Amniotic epithelial cell (primary cell): ENCODE data around the gene IL4I1.

Experiments used
- DNase-seq: peaks from one replicate; pipeline ENCODE4 v3.0.0-alpha.2; 2010; ENCODE audit warnings: low read depth

Gene IL4I1

GRCh38 chr19:49879243-49879963, 17.3 kb downstream of the IL4I1 start:
- DNase-seq = peak; percentile 21

GRCh38 chr19:49878744-49879070, 18.0 kb downstream of the IL4I1 start:
- DNase-seq = no peak

DNA sequence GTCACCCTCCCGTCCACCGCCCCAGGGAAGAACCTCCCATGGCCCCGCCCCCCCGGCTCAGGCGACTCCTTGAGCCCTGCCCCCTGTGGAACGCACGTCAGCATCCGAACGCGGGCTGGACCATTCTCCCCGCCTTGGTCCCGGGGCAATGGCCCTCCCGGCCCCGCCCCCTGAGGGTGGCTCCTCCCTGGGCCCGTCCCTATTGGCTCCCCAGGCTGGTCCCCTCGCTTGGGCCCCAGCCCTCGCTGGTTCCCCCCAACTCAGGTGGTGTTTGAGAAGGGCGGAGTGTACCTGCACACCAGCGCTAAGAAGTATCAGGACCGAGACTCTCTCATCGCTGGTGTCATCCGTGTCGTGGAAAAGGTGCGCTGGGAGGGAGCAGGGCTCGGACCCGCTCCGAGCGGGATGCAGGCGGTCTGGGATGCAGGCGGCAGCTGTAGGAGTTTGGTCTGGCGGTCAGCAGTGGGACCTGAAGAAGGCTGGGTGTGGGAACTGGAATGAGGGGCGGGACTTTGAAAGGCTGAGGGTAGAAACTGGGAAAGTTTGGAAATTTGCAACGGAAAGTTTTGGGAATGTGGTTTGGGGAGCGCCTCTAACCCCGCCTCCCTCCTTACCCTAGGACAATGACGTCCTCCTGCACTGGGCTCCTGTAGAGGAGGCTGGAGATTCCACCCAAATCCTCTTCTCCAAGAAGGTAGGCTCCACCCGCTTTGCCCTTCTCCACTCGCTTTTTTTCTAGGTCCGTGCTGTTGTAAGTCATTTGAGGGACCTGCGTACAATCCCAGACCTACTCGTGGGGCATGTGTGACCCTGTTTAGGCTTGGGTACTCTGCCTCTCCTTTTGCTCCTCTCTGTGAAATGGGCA, 18.6 kb downstream of the IL4I1 start:
- DNase-seq = peak; percentile 94

DNA sequence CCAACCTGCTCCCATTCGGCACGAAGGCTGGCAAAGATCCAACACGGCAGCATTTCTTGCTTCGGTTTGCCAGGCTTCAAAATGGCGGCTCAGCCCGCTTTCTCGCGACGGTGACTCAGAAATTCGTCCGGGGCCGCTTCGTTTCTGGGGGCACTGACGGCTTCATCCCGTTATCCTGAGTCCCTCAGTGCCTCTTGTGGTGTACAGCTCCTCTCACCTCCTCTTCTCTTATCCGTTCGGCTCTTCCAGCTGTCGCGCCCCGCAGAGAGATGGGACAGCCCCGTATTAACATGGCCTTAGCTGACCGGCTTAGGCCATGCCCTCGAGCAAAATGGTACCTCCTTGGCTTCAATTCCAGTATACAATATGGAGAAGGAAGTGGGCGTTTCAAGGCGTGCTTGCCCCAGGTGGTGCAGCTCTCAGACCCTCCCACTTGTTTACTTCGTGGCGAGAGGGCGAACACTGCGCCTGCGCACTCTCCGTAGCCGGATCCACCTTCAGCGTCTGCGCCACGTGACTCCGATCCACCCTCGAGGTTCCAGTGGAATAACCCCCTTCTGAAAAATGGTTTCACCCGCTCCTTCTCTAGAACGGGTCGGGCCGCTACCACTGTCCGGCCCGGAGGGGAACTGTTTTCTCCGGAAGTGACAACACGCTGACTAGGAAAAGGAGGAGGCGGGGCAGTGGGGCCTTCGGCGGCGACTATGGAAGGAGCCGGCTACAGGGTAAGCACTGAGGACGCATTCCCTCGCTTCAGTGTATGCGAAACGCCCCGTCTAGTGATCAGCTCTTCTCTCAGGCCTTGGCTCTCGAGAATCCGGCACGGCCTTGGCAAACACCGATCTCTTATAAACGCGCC, 19.4 kb downstream of the IL4I1 start, which contains the start of the genes AKT1S1 and TBC1D17:
Gene AKT1S1, minus strand, starts transcription at position 336 of the 859 bp plus-strand sequence. CDS start 4,060 bp downstream, outside the sequence.
Gene TBC1D17, plus strand, starts transcription at position 683 of the 859 bp plus-strand sequence. Its CDS starts 22 bp downstream, at position 705.
- peak; percentile 100 for DNase-seq

DNA sequence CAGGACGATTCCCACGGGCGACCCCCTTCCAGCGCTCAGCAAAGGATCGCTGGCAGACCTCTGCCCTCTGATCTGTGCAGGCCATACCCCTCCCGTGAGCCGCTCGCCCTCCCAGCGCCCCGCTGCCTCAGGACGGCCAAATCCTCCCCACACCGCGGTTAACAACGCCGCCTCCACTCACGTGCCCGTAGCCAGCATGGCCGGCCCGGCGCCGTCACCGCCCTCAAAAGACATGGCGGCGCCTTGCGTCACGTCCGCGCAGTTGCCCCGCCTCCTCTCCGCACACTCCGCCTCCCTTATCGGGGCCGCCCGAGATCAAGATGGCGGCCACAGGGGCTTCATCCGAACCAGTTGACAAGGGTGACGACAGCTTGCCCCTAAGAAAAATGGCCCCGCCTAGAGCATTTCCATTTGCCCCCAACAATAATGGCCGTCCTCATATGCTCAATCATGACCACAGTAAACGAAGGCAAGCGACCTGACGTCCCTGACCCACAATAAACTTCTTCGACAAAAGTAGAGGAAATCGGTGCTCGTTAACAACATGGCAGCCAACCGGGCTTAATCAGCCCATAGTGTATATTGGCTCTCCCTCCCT, 20.2 kb downstream of the IL4I1 start:
- DNase-seq = peak; percentile 99

GRCh38 chr19:49875857-49876421, 20.7 kb downstream of the IL4I1 start:
- no peak for DNase-seq

DNA sequence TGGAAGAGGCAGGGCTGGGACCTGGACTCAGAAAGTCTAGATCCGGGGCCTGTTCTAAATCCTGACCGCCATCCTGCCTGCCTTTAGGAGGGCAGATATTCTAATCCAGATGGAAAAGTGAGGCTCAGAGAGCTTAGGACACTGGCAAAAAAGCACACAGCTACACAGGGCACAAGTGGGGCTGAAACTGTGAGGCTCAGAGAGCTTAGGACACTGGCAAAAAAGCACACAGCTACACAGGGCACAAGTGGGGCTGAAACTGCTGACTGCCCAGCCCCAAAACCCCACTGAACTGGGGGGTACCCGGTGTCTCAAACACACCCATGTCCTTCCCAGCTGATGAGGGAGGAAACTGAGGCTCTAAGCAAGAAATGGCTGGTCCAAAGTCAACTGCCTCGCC, 21.5 kb downstream of the IL4I1 start:
- no peak for DNase-seq

DNA sequence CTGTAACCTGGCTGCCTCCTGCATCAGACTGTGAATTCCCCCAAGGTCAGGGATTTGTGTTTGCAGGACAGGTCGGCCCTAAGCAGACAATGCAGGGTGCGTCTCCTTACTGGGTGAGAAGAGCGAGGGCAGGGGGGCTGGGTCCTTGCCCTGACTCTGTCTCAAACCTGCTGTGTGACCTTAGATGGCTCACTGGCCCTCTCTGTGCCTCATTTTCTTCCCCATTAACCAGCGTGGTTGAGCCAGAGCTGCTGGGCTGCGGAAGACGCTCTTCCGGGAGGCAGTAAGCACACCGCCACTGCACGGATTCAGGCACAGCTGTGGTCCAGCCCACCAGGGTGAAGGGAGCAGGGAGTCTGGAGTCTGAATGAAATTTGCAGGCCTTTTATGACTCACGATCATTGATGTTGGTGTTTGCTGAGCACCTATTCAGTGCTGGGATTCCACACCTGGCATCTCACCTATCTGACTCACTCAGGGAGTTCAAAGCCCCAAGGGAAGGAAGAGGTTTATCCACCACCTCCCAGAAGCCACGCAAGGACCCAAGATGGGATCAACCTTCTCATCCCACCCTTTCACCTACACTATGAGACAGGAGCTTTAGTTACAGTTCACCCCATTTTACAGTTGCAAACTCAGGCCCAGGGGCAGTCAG, 22.1 kb downstream of the IL4I1 start:
- no peak for DNase-seq

DNA sequence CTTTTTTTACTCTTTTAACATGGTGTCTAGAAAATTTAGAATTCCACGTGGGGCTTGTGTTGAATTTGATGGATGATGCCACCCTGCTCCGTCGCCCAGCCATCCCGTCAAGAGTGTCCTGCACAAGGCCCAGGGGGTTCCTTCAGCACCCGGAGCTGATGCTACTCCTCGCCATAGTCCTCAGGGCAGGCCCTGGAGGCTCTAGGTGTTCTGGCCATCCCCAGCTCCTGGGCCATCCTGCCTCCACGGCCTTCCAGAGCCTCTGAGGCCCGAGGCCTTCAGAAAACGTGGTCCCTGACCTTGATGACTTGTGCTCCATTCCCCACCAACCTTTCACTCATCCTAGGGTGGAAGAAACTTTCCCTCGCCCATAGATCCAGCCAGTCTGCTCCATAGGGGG, 22.9 kb downstream of the IL4I1 start:
- no peak for DNase-seq

- no peak for DNase-seq
Measured at GRCh38 chr19:49873129-49873521, 23.6 kb downstream of the IL4I1 start.

DNA sequence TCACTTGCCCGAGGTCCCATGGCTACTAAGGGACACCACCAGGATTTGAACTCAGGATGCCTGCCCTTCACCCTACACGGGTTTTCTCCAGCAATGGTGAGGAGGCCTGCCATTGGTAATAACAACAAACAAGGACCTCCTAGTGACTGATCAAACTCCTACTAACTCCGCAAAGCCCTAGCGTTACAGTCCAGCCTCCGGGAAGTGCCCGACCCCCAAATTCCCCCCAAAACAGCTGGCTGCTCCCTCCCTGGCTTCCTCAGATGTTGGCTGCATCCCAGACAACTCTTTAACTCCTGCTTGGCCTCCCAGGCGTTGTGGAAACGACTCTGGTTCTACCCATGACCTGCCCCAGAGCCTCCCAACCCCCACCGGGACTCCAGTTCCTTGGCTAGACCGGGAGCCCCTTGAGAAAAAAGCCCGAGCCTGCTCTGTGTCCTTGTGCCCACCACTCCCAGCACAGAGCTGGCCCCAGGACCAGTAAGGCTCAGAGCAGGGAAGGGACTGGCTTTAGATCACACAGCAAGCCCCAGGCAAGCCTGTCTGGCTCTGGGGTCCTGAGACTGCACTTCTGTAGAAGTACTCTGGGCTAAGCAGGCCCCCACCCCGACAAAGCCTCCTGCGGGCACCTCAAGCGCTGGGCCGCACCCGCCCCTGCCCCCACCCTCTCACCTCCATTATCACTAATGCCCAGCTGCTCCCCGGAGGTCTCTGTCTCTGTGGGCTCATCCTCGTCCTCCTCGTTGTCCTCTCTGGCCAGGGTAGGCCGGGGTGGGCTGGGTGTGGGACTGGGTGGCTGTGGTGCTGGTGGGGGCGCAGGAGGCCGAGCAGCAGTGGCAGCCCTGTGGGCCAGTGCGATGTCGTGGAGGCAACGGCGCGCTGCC, 24.2 kb downstream of the IL4I1 start:
- no peak for DNase-seq

DNA sequence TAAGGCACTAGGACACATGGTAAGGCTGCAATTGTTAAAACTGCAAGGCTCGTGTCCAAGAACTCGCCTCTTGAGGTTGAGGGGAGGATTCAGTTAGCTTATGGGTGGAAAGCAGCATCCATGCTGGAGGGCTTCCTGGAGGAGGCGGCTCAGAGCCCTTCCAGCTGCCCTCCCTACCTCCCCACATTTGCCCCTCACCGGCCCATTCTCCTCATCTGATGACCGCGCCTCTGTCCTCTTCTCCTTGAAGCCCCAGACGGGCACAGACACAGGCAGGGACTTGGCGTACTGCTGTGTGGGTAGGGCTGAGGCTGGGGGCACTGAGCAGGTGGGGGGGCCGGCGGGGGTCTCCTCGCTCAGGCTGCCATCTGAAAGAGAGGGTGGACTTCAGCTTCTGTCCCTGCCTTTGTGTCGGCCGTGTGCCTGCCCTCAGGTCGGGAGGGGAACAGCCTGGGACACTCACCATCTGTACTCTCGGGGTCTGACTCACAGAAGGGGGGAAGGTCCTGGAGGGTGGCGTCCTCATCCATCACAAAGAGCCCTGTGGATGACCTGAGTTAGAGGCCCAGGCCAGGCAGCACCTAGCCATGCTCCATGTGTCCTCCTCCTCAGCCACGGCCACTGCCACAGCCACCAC, 25.2 kb downstream of the IL4I1 start:
- no peak for DNase-seq

- no peak for DNase-seq
Measured at GRCh38 chr19:49870309-49870901, 26.3 kb downstream of the IL4I1 start.

GRCh38 chr19:49869484-49870308, 27.0 kb downstream of the IL4I1 start:
- DNase-seq = peak; percentile 100

DNA sequence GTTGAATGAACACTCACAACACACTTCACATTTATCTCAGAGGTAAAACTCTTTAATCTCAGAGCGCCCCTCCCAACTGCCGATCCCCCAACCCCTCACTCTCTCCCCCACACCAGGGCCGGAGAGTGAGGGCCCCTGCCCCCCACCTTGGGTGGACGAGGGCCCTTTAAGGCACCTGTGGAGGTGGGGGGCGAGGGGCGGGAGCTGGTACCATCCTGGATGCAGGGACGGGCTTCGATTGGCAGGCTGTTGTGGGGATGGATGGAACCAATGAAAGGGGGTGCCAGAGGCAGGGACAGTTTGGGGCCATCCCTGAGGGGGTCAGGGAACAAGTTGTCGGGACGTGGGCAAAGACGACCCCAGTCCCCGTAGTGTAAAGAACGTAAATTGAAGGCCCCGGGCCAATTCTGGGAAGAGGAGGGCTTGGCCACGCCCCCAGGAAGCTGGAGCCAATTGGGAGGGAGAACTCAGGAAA, 27.6 kb downstream of the IL4I1 start:
- no peak for DNase-seq

DNA sequence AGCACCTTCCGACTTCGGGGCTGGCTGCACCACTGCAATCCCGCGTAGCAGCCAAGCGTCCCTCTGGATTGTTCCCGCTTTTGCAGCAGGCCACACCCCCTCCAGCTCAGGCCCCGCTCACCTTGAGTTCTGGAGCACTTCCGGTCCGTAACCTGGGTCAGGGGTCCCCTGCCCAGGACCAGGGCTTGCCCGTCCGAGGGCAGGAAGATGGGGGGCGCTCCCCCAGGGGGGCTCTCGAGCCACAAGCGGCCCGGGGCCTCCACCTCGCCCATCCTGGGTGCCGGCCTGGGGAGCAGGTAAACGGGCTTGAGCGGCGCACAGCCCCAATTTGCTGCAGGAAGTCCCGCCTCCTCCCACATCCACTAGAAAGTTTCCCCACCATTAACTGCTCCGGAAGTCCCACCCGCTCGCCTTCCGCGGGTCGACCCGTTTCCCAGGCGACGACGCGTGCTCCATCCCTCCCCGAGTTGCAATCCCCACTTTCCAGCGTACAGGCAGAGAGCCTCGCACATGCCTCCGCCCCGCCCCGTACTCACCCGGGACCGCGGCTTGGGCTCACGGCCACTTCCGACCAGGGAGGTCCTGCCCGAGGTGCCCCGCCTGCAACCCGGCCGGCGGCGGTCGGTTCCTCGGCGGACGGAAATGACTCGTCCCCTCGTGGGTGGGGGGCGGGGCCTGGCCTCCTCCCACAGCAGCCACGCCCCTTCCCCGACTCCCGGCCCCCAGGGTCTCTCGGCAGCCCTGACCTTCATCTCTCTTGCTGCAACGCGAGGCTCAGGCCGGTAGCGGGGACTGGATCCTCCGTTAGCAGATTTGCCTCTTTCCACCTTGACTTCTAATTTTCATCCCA, 29.5 kb downstream of the IL4I1 start, which contains the start of gene PNKP:
Gene PNKP, minus strand, starts transcription at position 644 of the 850 bp plus-strand sequence. Its CDS starts 372 bp downstream, at position 272.
- peak; percentile 82 for DNase-seq

GRCh38 chr19:49864890-49865289, 31.8 kb downstream of the IL4I1 start:
- DNase-seq = no peak
